Measurements from ENCODE around the gene PMCH.

DNA sequence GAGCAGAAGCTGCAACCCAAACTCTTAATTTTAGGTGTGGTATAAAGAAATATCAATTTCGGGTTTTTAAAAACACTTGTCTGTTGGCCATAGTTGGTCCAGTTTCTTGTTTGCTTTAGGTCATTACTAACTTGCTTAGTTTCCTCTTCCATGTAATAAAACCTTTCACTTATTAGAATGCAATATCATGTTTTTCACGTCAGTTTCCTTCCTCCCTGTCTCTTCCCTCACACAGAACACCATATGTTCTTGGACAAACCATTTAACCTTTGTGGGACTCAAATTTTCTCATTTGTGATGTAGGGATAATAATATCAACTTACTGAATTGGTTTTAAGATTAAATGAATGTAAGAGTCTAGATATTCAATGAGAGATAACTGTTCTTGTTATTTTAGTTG lies 22.9 kb downstream of the PMCH start:
- TF ChIP-seq, protein P1, sequence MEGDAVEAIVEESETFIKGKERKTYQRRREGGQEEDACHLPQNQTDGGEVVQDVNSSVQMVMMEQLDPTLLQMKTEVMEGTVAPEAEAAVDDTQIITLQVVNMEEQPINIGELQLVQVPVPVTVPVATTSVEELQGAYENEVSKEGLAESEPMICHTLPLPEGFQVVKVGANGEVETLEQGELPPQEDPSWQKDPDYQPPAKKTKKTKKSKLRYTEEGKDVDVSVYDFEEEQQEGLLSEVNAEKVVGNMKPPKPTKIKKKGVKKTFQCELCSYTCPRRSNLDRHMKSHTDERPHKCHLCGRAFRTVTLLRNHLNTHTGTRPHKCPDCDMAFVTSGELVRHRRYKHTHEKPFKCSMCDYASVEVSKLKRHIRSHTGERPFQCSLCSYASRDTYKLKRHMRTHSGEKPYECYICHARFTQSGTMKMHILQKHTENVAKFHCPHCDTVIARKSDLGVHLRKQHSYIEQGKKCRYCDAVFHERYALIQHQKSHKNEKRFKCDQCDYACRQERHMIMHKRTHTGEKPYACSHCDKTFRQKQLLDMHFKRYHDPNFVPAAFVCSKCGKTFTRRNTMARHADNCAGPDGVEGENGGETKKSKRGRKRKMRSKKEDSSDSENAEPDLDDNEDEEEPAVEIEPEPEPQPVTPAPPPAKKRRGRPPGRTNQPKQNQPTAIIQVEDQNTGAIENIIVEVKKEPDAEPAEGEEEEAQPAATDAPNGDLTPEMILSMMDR (IDR thresholded peaks at IDR 0.05): no peak
- no peak for TF ChIP-seq ZFX (IDR thresholded peaks at IDR 0.05; ENCODE audit: borderline replicate concordance)
